DMS 273 (cell line): ENCODE data around the gene ZMYM4.
A peak's percentile ranks its signal among the peaks of the same experiment; 100 is the strongest.
"Not testable (repeated sequence)": the region's sequence is repeated elsewhere in the genome, so short reads cannot be mapped to it uniquely, and the experiment has no call there.

Experiments
- DNase-seq: peaks from one replicate; lab custom pipeline; 2025; ENCODE audit not compliant: unreplicated experiment; lab: John Stamatoyannopoulos, UW

Gene ZMYM4

GRCh38 chr1:35268282-35269200, at the start of gene ZMYM4:
TSS of gene ZMYM4 (plus strand) at chr1:35268709. CDS start at chr1:35269047, 338 bp downstream.
- peak; percentile 98 for DNase-seq

GRCh38 chr1:35220976-35221375, 47.5 kb upstream of the ZMYM4 start:
- DNase-seq = peak; percentile 52

- no peak for DNase-seq
These were observed 46.0 kb upstream of the ZMYM4 start for GRCh38 chr1:35222322-35223083.

GRCh38 chr1:35223084-35223630, 45.4 kb upstream of the ZMYM4 start:
- DNase-seq = no peak

- DNase-seq = no peak
These were observed 42.0 kb upstream of the ZMYM4 start for GRCh38 chr1:35226546-35226945.

GRCh38 chr1:35229587-35230360, 38.7 kb upstream of the ZMYM4 start:
- no peak for DNase-seq

GRCh38 chr1:35231287-35231686, 37.2 kb upstream of the ZMYM4 start:
- DNase-seq = no peak

GRCh38 chr1:35236772-35237171, 31.7 kb upstream of the ZMYM4 start:
- not testable (repeated sequence) for DNase-seq

- peak; percentile 60 for DNase-seq
These were observed 24.8 kb upstream of the ZMYM4 start for GRCh38 chr1:35243691-35244090.

GRCh38 chr1:35247256-35247655, 21.3 kb upstream of the ZMYM4 start:
- no peak for DNase-seq

GRCh38 chr1:35253941-35254340, 14.6 kb upstream of the ZMYM4 start:
- no peak for DNase-seq

GRCh38 chr1:35255276-35255675, 13.2 kb upstream of the ZMYM4 start:
- DNase-seq = no peak

GRCh38 chr1:35259561-35259960, 8.9 kb upstream of the ZMYM4 start:
- no peak for DNase-seq

- DNase-seq = no peak
These were observed 6.9 kb upstream of the ZMYM4 start for GRCh38 chr1:35261412-35262120.

GRCh38 chr1:35264035-35264434, 4.5 kb upstream of the ZMYM4 start:
- DNase-seq = peak; percentile 25

GRCh38 chr1:35264871-35265270, 3.6 kb upstream of the ZMYM4 start:
- DNase-seq = no peak

GRCh38 chr1:35266306-35266705, 2.2 kb upstream of the ZMYM4 start:
- no peak for DNase-seq

- peak; percentile 60 for DNase-seq
These were observed 886 bp downstream of the ZMYM4 start for GRCh38 chr1:35269201-35269988.

- DNase-seq = no peak
These were observed 1.4 kb downstream of the ZMYM4 start for GRCh38 chr1:35269989-35270289.

- no peak for DNase-seq
These were observed 2.3 kb downstream of the ZMYM4 start for GRCh38 chr1:35270836-35271235.
